ENCODE measurements around the gene TP53BP1. TPM values are rescaled to one million over a fixed set of nuclear protein-coding genes. Genes with fewer than 3 reads are reported as not detected.
A peak's percentile ranks its signal among the peaks of the same experiment; 100 is the strongest.

TP53BP1 gene
- total RNA-seq (10 to 100 TPM; 22.8 to 80.9 (median 45.6) TPM), polyA plus RNA-seq (10 to 100 TPM; 32.9 to 45.3 (median 41.6) TPM)
- long read RNA-seq, donor 1, full-length matches to known transcripts, result 6 of 14 reads
- long read RNA-seq, donor 1, partial matches to known transcripts, result 8 of 14 reads
- long read RNA-seq, donor 1, other reads (novel, unspliced or antisense), result 0 of 14 reads
- long read RNA-seq, donor 2, partial matches to known transcripts, result 46 of 50 reads
- long read RNA-seq, donor 2, other reads (novel, unspliced or antisense), result 0 of 50 reads
- long read RNA-seq, donor 3, full-length matches to known transcripts, result 3 of 3 reads
- long read RNA-seq, donor 3, partial matches to known transcripts, result 0 of 3 reads
- long read RNA-seq, donor 3, other reads (novel, unspliced or antisense), result 0 of 3 reads
- long read RNA-seq, donor 4, partial matches to known transcripts, result 6 of 9 reads
- long read RNA-seq, donor 4, other reads (novel, unspliced or antisense), result 3 of 9 reads
- long read RNA-seq, donor 5, full-length matches to known transcripts, result 11 of 26 reads
- long read RNA-seq, donor 5, partial matches to known transcripts, result 5 of 26 reads
- long read RNA-seq, donor 5, other reads (novel, unspliced or antisense), result 10 of 26 reads
- long read RNA-seq, donor 6, partial matches to known transcripts, result 9 of 15 reads
- long read RNA-seq, donor 6, other reads (novel, unspliced or antisense), result 6 of 15 reads
- long read RNA-seq, donor 7, full-length matches to known transcripts, result 1 of 1 reads
- long read RNA-seq, donor 7, partial matches to known transcripts, result 0 of 1 reads
- long read RNA-seq, donor 7, other reads (novel, unspliced or antisense), result 0 of 1 reads
- long read RNA-seq, donor 8, partial matches to known transcripts, result 0 of 1 reads
- long read RNA-seq, donor 8, other reads (novel, unspliced or antisense), result 0 of 1 reads
- long read RNA-seq, donor 9, full-length matches to known transcripts, result 2 of 2 reads
- long read RNA-seq, donor 9, partial matches to known transcripts, result 0 of 2 reads
- long read RNA-seq, donor 9, other reads (novel, unspliced or antisense), result 0 of 2 reads
- long read RNA-seq, donor 10, partial matches to known transcripts, result 0 of 1 reads
- long read RNA-seq, donor 10, other reads (novel, unspliced or antisense), result 0 of 1 reads

GRCh38 chr15:43492673-43493601 is at the start of gene TP53BP1:
TSS of gene TP53BP1 (minus strand) at chr15:43493156. CDS start at chr15:43493043, 113 bp downstream.
- peak within 1 kb of the TSS in 3 of 4 donors; percentile 69 to 90 (median 83) for H3K4me3 ChIP-seq
- H3K36me3 ChIP-seq (replicated peaks in 1 of 2), result peaks cover 0 to 21% of the 10 kb centered on the region in 2 donors
- peak; percentile 96 to 100 (median 99) for DNase-seq
- no peaks in the 10 kb centered on the region for H3K9me3 ChIP-seq (replicated peaks in 1 of 3)
- intact Hi-C loops (cut with DNase I), result no loop called here
- TF ChIP-seq POLR2A (IDR thresholded peaks at IDR 0.05) (peak; percentile 18 to 51), CTCF (IDR thresholded peaks at IDR 0.05) (no peak)
- no peaks in the 10 kb centered on the region for H3K27me3 ChIP-seq
- peaks cover 12 to 26% of the 10 kb centered on the region in 2 donors for H3K4me1 ChIP-seq (replicated peaks in 1 of 2)
- peak within 1 kb of the TSS; percentile 69 to 94 (median 80) for H3K27ac ChIP-seq
- WGBS, 4 donors, result 0 to 1% (median 1%) methylated on average over 23 to 54 of the region's 54 CpGs

GRCh38 chr15:43541785-43542184 is 48.8 kb upstream of the TP53BP1 start:
- DNase-seq, result no peak
- Histone ChIP-seq H3K27ac (no peak overlapping the region), H3K4me3 (no peak overlapping the region), H3K9me3 (replicated peaks in 1 of 3) (no peaks in the 10 kb centered on the region), H3K27me3 (no peaks in the 10 kb centered on the region), H3K4me1 (replicated peaks in 1 of 2) (no peaks in the 10 kb centered on the region), H3K36me3 (replicated peaks in 1 of 2) (no peaks in the 10 kb centered on the region)
- intact Hi-C loops (cut with DNase I), result no loop called here
- TF ChIP-seq CTCF (IDR thresholded peaks at IDR 0.05) (no peak), POLR2A (IDR thresholded peaks at IDR 0.05) (no peak)

GRCh38 chr15:43538091-43538490 is 45.1 kb upstream of the TP53BP1 start:
- no peak overlapping the region for H3K4me3 ChIP-seq
- no peak for TF ChIP-seq CTCF (IDR thresholded peaks at IDR 0.05)
- TF ChIP-seq POLR2A (IDR thresholded peaks at IDR 0.05), result no peak
- H3K27ac ChIP-seq, result no peak overlapping the region
- no peaks in the 10 kb centered on the region for H3K4me1 ChIP-seq (replicated peaks in 1 of 2)
- H3K9me3 ChIP-seq (replicated peaks in 1 of 3), result no peaks in the 10 kb centered on the region
- intact Hi-C loops (cut with DNase I), result no loop called here
- 73 to 87% (median 79%) methylated on average over 2 of the region's 2 CpGs for WGBS, 4 donors
- DNase-seq, result no peak
- peaks cover 0 to 19% of the 10 kb centered on the region in 2 donors for H3K36me3 ChIP-seq (replicated peaks in 1 of 2)
- no peaks in the 10 kb centered on the region for H3K27me3 ChIP-seq
